ENCODE measurements around the gene CYGB. TPM values are rescaled to one million over a fixed set of nuclear protein-coding genes. Genes with fewer than 3 reads are reported as not detected.
A peak's percentile ranks its signal among the peaks of the same experiment; 100 is the strongest.

Gene CYGB
- total and polyA plus RNA-seq, 2 of the 13 experiments (the other 11 are each of a cell fraction or from before 2014, with no cell fraction given): 18.9 to 27.1 TPM

DNA sequence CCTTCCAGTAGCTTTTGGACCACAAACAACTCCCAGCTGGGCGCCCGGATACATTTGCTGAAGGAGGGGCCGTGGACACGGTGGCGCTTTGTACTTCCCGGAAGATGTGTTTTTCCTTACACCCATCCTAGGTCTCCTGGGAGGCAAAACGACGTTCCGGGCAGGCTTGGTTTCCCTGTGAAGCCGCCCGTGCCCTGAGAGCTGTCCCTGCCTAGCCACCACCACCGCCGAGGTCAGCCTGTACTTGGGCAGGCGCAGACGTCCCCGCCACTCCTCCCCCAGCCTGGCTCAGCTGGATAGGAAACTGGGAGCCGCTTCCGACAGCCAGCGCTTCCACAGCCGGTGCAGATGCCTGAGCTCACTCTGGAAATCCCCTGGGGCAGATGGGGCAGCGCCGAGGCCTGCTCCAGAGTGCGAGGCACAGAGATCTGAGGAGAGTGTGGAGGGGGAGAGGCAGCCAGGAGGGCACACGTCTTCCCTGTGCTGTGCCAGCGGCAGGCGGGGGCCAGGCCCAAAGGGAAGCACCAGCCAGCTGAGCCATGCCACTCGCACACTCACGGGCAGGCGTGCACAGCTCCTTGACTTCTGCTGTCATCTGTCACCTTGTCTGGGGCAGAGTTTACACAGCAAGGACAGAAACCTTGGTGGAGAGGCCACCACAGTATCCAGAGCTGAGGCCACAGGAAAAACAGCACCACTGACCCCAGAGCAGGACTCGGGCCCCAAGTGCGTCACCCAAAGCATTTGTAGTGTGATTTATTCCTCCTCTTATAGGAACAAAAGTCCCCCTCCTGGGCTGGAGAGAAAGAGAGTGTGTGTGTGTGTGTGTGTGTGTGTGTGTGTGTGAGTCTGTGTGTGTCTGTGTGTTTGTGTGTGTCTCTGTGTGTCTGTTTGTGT is 39.3 kb downstream of the CYGB start (continued):
- TF ChIP-seq THRA (CRISPR knock-in tag; IDR thresholded peaks at IDR 0.05; ENCODE audit: borderline replicate concordance) (no peak), ZNF737 (CRISPR knock-in tag; IDR thresholded peaks at IDR 0.05; ENCODE audit: borderline replicate concordance) (no peak; the same call in 1 of the 2 replicates), BHLHE40 (IDR thresholded peaks at IDR 0.05; ENCODE audit: low read length) (no peak), CCDC6 (CRISPR knock-in tag; IDR thresholded peaks at IDR 0.05) (peak; percentile 62; the same call in 1 of the 2 replicates), KLF15 (CRISPR knock-in tag; IDR thresholded peaks at IDR 0.05; ENCODE audit: borderline replicate concordance) (no peak), THAP11 (CRISPR knock-in tag; IDR thresholded peaks at IDR 0.05) (peak; percentile 42), CTCF (CRISPR knock-in tag; IDR thresholded peaks at IDR 0.05) (peak; percentile 30), WIZ (CRISPR knock-in tag; IDR thresholded peaks at IDR 0.05) (peak; percentile 94), MIER2 (CRISPR knock-in tag; IDR thresholded peaks at IDR 0.05) (no peak), SRY (CRISPR knock-in tag; IDR thresholded peaks at IDR 0.05) (peak; percentile 85), ZFP82 (CRISPR knock-in tag; IDR thresholded peaks at IDR 0.05; ENCODE audit: borderline replicate concordance) (0 out of 2 replicates have a peak, but pooled peaks have one; percentile 31), TARDBP (CRISPR knock-in tag; IDR thresholded peaks at IDR 0.05) (0 out of 2 replicates have a peak, but pooled peaks have one; percentile 37), ZMYM4 (CRISPR knock-in tag; IDR thresholded peaks at IDR 0.05) (peak; percentile 52; the same call in 1 of the 2 replicates), HOXA5 (CRISPR knock-in tag; IDR thresholded peaks at IDR 0.05) (no peak), DPF2 (CRISPR knock-in tag; IDR thresholded peaks at IDR 0.05; ENCODE audit: borderline replicate concordance, low read depth) (no peak; the same call in 1 of the 2 replicates)
- TF ChIP-seq, protein P1, sequence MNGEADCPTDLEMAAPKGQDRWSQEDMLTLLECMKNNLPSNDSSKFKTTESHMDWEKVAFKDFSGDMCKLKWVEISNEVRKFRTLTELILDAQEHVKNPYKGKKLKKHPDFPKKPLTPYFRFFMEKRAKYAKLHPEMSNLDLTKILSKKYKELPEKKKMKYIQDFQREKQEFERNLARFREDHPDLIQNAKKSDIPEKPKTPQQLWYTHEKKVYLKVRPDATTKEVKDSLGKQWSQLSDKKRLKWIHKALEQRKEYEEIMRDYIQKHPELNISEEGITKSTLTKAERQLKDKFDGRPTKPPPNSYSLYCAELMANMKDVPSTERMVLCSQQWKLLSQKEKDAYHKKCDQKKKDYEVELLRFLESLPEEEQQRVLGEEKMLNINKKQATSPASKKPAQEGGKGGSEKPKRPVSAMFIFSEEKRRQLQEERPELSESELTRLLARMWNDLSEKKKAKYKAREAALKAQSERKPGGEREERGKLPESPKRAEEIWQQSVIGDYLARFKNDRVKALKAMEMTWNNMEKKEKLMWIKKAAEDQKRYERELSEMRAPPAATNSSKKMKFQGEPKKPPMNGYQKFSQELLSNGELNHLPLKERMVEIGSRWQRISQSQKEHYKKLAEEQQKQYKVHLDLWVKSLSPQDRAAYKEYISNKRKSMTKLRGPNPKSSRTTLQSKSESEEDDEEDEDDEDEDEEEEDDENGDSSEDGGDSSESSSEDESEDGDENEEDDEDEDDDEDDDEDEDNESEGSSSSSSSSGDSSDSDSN (CRISPR knock-in tag; IDR thresholded peaks at IDR 0.05): peak; percentile 97
- TF ChIP-seq, protein P2, sequence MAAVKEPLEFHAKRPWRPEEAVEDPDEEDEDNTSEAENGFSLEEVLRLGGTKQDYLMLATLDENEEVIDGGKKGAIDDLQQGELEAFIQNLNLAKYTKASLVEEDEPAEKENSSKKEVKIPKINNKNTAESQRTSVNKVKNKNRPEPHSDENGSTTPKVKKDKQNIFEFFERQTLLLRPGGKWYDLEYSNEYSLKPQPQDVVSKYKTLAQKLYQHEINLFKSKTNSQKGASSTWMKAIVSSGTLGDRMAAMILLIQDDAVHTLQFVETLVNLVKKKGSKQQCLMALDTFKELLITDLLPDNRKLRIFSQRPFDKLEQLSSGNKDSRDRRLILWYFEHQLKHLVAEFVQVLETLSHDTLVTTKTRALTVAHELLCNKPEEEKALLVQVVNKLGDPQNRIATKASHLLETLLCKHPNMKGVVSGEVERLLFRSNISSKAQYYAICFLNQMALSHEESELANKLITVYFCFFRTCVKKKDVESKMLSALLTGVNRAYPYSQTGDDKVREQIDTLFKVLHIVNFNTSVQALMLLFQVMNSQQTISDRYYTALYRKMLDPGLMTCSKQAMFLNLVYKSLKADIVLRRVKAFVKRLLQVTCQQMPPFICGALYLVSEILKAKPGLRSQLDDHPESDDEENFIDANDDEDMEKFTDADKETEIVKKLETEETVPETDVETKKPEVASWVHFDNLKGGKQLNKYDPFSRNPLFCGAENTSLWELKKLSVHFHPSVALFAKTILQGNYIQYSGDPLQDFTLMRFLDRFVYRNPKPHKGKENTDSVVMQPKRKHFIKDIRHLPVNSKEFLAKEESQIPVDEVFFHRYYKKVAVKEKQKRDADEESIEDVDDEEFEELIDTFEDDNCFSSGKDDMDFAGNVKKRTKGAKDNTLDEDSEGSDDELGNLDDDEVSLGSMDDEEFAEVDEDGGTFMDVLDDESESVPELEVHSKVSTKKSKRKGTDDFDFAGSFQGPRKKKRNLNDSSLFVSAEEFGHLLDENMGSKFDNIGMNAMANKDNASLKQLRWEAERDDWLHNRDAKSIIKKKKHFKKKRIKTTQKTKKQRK (IDR thresholded peaks at IDR 0.05; ENCODE audit: low read length): no peak
- TF ChIP-seq, protein P3, sequence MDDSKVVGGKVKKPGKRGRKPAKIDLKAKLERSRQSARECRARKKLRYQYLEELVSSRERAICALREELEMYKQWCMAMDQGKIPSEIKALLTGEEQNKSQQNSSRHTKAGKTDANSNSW (CRISPR knock-in tag; IDR thresholded peaks at IDR 0.05; ENCODE audit: borderline replicate concordance): no peak
